GM12865 (cell line): Measurements from ENCODE around the gene HAGHL.

Source experiments
- DNase-seq: peaks from one replicate; pipeline ENCODE4 v3.0.0; 2010; ENCODE audit warnings: low read depth
- H3K4me3 ChIP-seq: 2 replicates; pipeline ENCODE4 v1.5.1; 2011; ENCODE audit warnings: mild to moderate bottlenecking, low read depth, low read length, control low read depth
- TF ChIP-seq, protein P1 (sequence below): IDR thresholded peaks from 2 replicates; pipeline ENCODE4 v1.5.1; 2011; ENCODE audit warnings: low read length, control low read depth, low read depth, inconsistent platforms; ENCODE audit not compliant: insufficient read depth; ENCODE audit errors: missing control alignments

Gene HAGHL

GRCh38 chr16:766008-766819, 39.3 kb downstream of the HAGHL start:
- no peak overlapping the region for H3K4me3 ChIP-seq
- TF ChIP-seq, protein P1, sequence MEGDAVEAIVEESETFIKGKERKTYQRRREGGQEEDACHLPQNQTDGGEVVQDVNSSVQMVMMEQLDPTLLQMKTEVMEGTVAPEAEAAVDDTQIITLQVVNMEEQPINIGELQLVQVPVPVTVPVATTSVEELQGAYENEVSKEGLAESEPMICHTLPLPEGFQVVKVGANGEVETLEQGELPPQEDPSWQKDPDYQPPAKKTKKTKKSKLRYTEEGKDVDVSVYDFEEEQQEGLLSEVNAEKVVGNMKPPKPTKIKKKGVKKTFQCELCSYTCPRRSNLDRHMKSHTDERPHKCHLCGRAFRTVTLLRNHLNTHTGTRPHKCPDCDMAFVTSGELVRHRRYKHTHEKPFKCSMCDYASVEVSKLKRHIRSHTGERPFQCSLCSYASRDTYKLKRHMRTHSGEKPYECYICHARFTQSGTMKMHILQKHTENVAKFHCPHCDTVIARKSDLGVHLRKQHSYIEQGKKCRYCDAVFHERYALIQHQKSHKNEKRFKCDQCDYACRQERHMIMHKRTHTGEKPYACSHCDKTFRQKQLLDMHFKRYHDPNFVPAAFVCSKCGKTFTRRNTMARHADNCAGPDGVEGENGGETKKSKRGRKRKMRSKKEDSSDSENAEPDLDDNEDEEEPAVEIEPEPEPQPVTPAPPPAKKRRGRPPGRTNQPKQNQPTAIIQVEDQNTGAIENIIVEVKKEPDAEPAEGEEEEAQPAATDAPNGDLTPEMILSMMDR: no peak
- no peak for DNase-seq

- TF ChIP-seq, protein P1: no peak
- no peak for DNase-seq
- no peak overlapping the region for H3K4me3 ChIP-seq
These were observed 40.1 kb downstream of the HAGHL start for GRCh38 chr16:766820-767640.

DNA sequence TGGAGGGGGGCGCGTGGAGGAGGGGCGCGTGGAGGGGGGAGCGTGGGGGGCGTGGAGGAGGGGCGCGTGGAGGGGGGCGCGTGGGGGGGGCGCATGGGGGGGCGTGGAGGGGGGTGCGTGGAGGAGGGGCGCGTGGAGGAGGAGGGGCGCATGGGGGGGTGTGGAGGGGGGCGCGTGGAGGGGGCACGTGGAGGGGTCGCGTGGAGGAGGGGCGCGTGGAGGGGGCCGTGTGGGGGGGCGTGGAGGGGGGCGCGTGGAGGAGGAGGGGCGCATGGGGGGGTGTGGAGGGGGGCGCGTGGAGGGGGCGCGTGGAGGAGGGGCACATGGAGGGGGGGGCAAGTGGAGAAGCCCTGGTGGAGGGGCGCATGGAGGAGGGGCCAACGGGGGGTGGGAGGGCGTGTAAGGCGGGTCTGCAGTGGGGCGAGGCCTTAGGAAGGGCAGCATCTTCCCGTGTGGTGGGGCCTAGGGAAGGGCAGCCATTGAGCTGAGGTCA, 40.9 kb downstream of the HAGHL start:
- DNase-seq: no peak
- TF ChIP-seq, protein P1: no peak
- no peak overlapping the region for H3K4me3 ChIP-seq

DNA sequence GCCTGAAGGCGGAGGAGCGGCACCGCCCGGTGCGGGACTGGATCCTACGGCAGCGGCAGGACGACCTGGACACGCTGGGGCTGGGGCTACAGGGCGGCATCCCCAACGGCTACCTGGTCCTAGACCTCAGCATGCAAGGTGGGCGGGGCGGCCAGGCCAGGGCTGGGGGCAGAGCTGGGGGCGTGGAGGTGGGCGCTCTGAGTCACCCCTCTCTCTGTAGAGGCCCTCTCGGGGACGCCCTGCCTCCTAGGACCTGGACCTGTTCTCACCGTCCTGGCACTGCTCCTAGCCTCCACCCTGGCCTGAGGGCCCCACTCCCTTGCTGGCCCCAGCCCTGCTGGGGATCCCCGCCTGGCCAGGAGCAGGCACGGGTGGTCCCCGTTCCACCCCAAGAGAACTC, 41.5 kb downstream of the HAGHL start:
- DNase-seq: no peak
- TF ChIP-seq, protein P1: no peak
- no peak overlapping the region for H3K4me3 ChIP-seq

DNA sequence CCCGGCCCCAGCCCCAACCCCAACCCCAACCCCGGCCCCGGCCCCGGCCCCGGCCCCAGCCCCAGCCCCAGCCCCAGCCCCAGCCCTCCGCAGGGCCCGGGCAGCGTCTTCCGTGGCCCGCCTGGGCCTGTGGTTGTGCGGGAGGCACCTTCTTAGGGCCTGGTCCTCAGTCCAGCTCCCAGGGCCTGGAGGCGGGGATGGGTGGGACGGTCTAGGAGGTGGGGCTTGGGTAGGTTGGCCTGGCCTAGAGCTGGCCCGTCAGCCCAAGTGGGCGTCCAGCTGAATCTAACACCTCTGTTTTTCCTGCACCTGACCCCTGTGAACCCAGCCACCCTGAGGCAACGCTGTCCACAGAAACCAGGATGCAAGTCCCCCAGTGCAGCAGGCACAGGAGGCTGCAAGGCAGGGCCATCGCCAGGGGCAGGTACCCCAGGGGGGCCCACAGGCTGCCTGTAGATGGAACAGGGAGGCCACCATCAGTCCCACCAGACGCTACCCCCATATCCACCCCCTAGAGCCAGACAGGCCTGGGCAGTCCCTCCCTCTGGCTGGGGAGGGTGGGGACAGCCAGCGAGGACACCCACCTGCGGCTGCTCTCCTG, 42.4 kb downstream of the HAGHL start:
- TF ChIP-seq, protein P1: no peak
- H3K4me3 ChIP-seq: no peak overlapping the region

DNA sequence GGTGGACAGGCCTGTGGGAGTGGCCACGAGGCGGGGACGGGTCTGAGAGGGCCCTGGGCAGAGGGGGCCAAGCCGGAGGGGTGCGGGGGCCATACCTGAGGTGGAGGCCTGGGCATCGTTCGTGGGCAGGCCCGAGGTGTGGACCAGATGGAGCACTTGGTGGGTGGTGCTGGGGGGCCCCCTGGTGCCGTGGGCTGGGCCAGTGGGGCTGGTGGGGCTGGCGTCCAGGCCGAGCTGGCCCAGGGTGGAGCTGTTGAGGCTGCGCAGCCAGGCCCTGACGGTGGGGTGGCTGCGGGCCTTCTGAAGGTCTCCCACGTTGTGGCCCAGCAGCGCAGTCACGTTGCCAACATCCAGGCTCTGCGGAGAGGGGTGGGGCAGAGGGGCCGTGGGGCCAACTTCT, 43.0 kb downstream of the HAGHL start:
- TF ChIP-seq, protein P1: no peak
- DNase-seq: no peak
- no peak overlapping the region for H3K4me3 ChIP-seq

More for the DNA sequence above, 42.4 kb downstream of the HAGHL start:
- DNase-seq: no peak
